ENCODE results near the gene EPB41L3.
"Not testable (repeated sequence)": the region's sequence is repeated elsewhere in the genome, so short reads cannot be mapped to it uniquely, and the experiment has no call there.

Gene EPB41L3

DNA sequence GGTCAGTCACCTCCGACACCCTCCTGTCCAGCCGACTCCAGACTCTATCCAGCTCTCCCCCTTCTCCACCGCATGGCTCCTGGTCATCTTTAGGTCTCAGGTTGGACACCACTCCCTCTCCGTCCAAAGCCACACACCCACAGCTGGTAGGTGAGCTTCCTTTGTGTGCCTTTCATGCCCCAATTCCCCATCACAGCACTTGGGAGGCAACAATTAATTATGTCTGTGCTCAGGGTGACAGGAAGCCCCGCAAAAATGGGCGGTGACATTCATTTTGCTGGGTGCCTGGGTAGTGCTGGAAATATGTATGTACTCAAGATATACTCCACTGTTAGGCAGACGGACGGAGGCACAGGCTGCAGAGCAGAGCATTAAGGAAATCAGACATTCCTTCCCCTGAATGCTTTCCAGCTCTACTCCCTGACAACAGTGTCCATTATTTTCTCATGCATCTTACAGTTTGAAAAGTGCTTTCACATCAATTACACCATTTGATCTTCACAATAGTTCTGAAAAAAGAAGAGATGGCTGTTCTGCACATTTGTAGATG, 13.1 kb downstream of the EPB41L3 start:
- DNase-seq, result no peak

DNA sequence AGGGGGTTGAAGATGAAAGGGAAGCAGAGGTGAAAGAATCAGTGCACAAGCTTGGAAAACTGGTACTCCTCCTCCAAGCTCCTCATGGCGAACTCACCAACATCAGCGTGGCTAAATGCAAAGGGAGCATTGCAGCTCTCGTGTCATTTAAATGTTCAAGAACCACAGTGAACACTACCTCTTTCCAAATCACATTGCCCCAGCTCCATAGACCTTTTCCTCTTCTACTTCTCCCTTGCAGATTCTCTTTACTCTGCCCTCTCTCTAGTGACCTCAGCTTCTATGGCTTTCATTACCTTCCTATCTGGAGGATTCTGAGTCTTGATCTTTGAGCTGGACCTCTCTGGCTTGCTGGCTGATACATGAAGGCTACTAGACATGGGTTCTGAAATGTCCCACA, 14.3 kb downstream of the EPB41L3 start:
- DNase-seq, result no peak

- DNase-seq, result no peak
Measured at GRCh38 chr18:5527603-5528002, 16.2 kb downstream of the EPB41L3 start.

- no peak for DNase-seq
Measured at GRCh38 chr18:5524660-5525059, 19.1 kb downstream of the EPB41L3 start.

DNA sequence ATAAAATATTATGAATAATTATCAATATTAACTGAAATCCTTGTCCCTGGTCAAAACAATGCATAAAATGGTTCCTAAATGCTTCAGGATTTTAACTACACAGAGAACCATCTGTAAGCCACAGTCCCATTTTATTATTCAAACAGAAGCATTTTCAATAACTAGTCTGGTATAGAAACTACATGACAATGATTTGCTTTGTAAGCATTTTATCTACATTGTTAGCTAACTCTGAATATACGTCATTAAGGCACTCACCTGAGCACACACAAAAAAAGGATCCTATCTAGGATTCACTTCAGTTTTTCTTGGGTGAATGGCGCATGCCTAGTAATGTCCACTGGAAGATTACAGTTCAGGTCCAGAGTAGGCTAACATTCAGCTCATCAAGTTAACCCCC, 22.8 kb downstream of the EPB41L3 start:
- no peak for DNase-seq

- DNase-seq, result no peak
Measured at GRCh38 chr18:5520464-5520863, 23.3 kb downstream of the EPB41L3 start.

DNA sequence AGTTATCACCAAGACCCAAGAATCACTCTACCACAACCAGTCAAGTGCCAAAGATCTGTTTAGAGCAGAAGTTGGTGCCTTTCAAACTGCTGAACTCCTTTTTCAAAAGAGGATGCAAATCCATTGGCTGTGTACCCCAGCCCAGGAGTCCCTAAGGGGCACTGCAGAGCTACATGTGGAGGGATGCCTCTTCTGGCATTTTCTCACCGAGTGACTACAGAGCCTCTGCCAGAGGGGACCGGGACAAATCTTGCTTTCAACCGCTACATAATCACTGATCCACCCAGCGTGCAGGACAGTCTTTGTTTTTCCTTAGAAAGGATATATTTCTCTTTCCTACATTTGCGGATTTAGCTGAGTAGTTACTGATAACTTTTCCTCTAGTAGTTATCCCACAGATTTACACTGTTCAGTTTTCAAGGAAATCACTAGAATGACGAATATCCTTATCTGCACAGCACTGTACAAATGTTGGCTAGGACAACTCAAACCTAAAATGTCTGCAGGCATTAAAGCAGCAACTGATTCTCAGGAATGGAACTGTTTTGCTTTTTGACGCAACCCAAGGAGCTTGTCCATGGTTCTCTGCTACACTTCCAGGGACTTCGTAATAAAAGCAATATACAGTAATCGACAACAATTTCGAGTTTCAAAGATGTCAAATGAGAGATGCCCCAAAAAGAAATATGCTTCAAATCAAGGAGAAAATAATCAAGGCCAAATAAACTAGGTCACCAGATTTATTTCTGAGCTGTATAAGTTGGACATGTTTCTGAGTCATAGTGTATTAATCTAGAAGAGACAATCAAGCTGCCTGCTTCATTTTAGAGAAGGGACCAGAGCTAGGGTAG, 24.1 kb downstream of the EPB41L3 start:
- DNase-seq, result no peak

- DNase-seq, result no peak
Measured at GRCh38 chr18:5518899-5519371, 24.9 kb downstream of the EPB41L3 start.

DNA sequence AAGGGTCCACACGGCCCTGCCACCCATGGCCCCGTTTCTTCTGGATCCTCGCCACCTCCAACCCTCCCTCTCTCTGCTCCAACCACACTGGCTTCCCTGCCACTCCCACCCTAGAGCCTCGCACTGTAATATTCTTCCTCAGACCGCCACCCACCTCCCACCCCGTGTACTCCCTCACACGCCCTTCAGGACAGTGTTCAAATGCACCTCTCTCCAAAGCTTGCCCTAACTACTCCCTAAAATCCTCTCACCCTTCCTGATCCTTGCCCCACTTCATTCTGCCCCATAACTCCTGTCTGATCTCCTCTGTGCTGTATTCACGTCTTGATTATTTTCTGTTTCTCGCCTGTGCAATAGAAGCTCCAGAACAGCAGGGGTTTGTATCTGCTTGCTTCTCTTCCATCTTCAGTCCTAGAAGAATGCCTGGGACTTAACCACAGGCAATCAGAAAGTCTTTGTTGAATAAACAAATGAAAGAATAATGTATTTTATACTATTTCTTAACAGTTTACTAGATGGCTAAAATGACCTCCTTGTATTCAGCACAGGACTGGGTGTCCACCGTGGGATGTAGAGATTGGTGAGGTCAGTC, 25.5 kb downstream of the EPB41L3 start:
- DNase-seq, result no peak

DNA sequence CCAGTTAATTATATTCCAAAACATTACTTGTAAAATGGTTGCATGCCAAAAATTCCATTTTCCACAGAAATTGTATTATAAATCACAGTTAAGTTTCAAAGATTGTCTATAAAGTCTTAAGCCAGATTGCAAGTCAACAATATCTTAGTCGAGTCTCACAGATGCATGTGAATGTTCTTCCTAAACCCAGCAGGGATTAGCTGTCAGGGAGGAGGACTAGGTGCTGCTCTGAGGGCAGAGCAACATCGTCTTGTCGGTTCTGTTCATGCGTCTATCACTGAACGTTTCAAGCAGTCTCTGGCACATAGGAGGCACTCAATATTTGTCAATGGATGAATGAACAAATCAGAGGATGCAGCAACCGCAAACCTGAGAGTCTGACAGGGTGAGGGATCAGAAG, 27.0 kb downstream of the EPB41L3 start:
- no peak for DNase-seq

DNA sequence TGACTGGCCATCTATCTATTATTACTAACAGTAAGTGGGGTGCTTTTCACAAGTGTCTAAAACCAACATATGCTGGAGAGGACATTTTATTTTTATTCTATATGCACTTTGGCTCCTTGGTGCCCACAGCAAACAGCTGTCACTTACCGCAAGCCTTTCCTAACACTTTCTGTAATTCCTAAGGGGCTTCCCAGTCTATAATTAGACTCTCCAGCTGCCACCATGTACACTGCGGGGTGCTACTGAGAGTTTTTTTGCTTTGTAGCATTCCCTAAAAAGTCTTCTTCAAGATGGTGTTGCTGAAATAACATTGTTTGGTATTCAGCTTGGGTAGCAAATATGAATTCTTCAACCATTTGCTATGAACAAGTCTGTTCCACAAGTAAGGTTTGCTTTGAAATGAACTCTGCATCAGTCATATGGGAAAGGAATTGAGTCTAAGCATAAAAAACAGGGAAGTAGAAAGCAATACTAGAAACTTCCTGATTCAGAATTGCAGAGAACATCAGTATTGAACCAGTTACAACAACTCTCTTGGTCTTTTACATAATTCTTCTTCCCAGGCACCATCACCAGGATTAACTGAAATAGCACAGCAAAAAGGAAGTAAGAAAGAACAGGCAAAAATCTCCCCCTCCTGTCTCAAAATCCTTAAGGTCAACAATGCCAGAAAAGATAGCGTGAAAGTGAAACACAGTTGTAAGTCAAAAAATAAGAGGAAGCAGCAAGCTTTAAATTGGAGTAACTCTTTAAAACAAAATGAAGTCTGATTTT, 28.6 kb downstream of the EPB41L3 start:
- no peak for DNase-seq

GRCh38 chr18:5513947-5514346, 29.9 kb downstream of the EPB41L3 start:
- DNase-seq, result no peak

DNA sequence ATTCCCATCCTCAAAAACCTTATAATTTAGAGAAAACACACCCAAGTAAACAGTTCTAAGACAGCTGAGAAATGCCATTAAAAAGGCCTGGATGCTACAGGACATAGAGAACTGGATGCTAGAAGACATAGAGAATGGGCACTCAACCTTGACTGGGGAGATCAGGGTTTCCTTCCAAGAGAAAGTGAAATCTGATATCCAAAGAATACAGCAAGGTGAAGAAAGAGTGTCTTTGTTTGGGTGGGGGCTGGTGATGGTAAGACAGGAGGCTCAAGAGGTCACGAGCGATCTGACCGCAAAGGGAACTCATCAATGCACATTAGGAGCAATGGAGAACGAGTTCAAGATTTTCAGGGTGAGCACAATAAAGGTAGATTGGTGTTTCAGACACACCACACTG, 31.6 kb downstream of the EPB41L3 start:
- DNase-seq, result no peak

GRCh38 chr18:5511541-5511940, 32.3 kb downstream of the EPB41L3 start:
- DNase-seq, result not testable (repeated sequence)

- DNase-seq, result no peak
Measured at GRCh38 chr18:5510135-5510846, 33.5 kb downstream of the EPB41L3 start.

DNA sequence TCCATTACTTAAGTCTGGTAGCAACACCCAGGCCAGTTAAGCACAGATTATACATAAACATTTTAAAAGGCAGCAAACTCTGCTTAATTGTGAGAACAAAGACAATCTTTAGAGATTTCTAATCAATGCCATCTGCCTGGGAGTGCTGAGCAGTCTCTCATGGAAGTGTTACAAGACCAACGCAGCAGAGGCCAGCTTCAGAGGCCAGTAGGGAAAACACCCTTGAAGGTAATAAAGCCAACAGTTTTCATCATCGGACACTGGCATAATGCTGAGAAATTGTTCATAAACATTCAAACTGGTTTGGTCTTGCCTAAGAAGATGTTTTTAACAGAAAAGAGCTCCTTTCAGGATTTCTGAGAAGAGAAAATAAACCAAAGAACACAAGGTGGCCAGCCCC, 35.0 kb downstream of the EPB41L3 start:
- no peak for DNase-seq

GRCh38 chr18:5507756-5508155, 36.0 kb downstream of the EPB41L3 start:
- DNase-seq, result no peak

DNA sequence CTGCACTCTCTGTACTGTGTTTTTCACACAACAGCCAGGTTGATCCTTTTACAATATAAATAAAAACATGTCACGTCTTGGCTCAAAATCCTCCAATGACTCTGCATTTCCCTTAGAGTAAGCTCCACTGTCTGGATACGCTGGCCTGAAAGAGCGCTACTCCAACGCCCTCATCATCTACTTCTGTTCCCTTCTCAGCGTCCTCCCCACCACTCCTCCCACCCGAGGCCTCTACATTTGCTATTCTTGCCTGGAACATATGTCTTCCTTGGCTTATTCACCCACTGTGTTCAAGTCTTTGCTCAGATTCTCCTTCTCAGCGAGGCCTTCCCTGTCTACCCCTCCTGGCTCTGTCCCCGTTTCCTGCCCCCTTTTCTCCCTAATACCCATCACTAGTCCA, 37.6 kb downstream of the EPB41L3 start:
- DNase-seq, result no peak

DNA sequence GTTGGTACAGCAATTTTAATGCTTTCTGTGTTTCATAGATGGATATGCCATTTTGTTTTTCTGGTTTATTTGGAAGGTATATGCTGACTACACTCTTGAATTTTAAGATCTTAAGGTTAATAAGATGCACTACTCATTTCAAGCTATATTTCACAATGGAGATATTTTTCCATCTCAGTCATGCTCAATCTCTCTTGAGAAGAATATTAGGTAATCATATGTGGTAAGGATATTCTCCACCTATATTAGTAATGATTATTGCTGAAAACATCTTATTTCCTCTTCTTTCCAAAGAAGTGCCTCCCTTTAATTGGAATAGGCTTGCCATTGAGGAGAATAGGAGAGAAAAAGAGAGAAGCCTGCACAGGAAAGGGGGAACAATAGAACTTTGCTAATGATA, 40.1 kb downstream of the EPB41L3 start:
- DNase-seq, result no peak

- DNase-seq, result no peak
Measured at GRCh38 chr18:5500158-5500939, 43.4 kb downstream of the EPB41L3 start.

DNA sequence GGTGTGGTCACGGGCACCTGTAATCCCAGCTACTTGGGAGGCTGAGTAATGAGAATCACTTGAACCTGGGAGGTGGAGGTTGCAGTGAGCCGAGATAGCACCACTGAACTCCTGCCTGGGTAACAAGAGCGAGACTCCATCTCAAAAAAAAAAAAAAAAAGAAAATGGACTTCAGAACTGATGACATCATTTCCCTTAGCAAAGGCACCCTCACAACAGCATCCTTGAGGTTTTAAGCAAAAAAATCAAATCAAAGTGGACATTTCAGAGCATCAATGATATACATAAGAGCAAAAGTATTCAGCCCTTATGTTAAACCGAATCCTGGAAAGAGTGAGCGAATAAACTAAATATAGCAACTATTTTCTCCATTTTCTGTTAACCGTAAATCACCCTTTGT, 45.3 kb downstream of the EPB41L3 start:
- DNase-seq, result no peak

GRCh38 chr18:5496305-5496704, 47.5 kb downstream of the EPB41L3 start:
- DNase-seq, result no peak
